GM18520 (cell line): ENCODE data around the gene IFIT1B.
"Not testable (repeated sequence)": the region's sequence is repeated elsewhere in the genome, so short reads cannot be mapped to it uniquely, and the experiment has no call there.

ENCODE experiments used
- ATAC-seq: cut with Tn5 transposase; IDR thresholded peaks from one replicate; pipeline ENCODE4 v1.9.1; 2021; ENCODE audit not compliant: unreplicated experiment

The IFIT1B gene

DNA sequence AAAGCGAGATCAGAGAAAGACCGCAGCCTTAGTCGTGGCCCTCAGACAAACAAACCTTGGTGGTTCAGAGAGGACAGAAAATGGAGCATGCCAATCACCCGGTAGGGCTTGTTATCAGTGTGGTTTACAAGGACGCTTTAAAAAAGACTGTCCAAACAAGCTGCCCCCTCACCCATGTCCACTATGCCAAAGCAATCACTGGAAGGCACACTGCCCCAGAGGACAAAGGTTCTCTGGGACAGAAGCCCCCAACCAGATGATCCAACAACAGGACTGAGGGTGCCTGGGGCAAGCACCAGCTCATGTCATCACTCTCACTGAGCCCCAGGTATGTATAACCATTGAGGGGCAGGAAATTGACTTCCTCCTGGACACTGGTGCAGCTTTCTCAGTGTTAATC is 31.4 kb downstream of the IFIT1B start:
- ATAC-seq = not testable (repeated sequence)

DNA sequence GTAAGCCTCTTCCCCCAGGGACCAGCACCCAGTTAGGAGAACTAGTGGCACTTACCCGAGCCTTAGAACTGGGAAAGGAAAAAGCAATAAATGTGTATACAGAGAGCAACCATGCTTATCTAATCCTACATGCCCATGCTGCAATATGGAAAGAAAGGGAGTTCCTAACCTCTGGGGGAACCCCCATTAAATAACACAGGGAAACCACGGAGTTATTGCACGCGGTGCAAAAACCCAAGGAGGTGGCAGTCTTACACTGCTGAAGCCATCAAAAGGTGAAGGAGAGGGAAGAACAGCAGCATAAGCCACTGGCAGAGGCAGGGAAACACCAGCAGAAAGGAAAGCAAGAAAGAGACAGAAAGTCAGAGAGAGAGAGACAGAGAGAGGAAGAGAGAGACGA is 32.7 kb downstream of the IFIT1B start:
- not testable (repeated sequence) for ATAC-seq

DNA sequence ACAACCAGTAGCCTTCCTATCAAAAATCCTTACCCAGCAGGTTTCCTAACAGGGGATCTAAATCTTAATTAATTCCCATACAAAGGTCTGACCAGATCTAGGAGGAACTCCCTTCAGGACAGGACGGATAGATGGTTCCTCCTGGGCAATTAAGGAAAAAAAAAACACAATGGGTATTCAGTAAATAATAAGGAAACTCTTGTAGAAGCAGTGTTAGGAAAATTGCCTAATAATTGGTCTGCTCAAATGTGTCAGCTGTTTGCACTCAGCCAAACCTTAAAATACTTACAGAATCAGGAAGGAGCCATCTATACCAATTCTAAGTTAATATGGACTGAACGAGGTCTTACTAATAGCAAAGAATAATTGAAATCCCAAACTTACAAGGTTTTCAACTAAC is 33.3 kb downstream of the IFIT1B start:
- ATAC-seq = not testable (repeated sequence)

DNA sequence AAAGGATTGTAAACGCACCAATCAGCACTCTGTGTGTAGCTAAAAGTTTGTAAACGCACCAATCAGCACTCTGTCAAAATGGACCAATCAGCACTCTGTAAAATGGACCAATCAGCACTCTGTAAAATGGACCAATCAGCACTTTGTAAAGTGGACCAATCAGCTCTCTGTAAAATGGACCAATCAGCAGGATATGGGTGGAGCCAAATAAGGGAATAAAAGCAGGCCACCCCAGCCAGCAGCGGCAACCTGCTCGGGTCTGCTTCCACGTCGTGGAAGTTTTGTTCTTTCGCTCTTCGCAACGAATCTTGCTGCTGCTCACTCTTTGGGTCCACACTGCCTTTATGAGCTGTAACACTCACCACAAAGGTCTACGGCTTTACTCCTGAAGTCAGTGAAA is 34.4 kb downstream of the IFIT1B start:
- not testable (repeated sequence) for ATAC-seq

DNA sequence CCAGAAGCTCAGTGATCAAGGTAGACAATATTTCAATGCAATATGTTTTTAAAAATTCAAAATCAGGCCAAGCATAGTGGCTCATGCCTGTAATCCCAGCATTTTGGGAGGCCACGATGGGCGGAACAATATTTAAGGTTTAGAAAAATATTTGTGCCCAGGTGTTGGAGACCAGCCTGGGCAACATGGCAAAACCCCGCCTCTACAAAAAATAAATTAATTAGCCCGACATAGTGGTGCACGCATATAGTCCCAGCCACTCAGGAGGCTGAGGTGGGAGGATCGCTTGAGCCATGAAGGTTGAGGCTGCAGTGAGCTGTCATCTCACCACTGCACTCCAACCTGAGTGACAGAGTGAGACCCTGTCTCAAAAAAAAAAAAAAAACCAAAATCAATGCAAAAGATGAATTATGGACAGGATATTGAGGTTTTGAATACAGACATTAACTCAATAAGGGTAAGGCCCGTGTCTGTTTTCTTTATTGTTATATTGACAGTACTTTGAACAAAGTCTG is 35.6 kb downstream of the IFIT1B start:
- ATAC-seq = no peak

DNA sequence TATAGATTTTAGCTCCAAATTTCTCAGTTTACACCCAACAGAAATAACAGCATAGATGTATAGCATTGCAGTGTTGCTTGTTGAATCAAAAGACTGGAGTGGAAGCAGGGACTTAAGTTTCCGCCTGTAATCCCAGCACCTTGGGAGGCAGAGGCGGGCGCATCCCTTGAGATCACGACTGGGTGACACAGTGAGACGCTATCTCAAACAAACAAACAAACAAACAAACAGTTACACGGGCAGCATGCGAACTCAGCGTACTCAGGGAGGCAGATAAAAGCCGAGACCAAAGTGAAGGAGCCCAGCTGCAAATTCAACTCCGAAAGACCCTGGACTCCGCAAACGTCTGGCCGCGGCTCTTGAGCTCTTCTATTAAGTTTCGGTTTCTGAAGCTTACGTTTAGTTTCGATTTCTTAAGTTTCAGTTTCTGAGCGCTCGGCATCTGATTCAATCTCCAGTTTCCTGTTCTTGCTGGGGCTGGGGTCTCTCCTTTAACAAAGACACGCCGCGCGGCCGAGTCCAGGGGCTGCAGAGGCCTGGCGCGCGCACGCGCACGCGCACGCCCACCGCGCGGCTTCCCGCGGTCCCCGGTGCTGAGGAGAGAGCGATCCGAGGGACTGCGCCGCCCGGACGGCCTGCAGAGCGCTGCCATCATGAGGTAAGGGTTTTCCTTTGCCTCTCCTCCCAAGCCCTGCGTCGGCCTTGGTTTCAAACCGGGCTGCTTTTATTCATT is 36.5 kb downstream of the IFIT1B start, which contains the start of gene IFIT5:
Gene IFIT5 (plus strand): TSS at position 423 of the 733 bp plus-strand sequence. CDS start 231 bp downstream, at position 654.
- peak; percentile 55 for ATAC-seq

DNA sequence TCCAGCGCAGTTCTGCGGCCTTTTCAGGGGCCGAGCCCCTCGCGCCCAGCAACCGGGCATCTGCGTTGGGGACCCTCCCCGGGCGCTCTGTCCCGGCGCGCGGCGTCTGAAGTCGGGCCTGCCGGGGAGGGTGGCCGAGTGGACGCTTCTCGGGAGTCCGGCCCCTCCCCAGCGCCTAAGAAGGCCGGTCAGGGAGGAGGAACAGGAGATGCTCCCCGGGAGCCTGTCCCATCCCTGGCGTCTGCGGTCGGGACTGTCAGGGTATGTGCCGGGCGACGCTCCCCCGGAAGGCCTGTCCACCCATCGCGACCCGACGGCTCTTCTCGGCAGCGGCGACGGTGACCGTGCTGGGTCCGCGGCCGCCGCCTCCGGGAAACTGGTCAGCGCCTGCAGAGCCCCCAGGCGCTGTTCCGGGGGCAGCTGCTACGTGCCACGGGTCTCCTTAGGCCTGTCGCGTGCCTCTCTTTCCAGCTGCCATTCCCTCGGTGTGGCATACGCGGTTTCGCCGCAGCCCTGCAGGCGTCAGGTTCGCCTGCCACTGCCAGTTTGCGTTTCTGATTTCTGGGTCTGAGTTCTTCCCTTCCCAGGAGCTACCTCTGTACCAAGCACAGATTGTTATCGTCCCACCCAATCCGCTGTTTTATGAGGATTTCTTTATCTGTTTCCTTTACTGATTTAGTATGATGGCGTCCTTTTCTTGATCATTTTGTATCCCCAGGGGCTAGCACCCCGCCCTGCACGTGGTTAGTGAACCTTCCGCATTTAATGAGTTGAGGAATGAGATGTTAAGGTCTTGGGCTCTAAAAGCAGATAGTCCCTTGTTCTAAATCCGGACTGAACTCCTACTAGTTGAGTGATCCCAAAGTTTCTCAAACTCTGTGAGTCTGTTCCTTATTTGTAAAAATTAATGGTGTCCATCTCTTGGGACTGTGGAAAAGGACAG is 37.3 kb downstream of the IFIT1B start:
- peak; percentile 17 for ATAC-seq

DNA sequence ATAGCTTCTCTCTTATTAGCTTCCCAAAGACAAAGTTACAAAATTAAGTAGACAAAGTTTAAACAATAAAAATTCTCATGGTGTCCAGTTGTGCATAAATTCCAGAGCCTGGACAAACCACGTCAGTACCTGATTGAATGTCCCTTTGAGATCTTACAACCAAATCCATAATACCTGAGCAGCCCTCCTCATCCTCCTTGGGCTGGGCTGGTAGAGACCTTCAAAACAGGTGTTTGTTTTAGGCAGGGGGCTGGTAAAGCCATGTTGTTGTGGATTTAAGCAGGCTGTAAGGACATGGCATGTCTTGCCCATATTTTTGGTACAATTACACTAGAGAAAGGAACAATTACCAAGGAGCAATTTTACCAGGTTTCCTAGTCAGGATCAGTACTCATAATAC is 38.6 kb downstream of the IFIT1B start:
- ATAC-seq = no peak

DNA sequence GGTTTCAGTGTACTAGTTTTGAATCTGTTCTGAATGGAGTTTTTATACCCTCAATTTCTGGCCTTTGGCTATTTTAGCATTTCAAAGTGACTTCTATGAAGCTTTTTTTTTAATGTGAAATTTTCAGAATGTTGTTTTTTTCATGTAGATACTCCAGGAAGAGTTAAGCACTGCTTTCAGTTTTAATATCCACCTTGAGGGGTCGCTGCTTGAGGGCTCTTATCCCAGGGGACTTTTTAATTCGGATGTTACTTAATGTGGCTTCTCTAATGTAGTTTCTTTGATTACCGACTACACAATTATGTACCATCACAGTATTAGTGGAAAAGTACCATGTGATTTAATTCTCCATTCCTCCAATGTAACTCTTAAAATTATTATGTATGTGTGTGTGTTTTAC is 41.7 kb downstream of the IFIT1B start:
- ATAC-seq = no peak

DNA sequence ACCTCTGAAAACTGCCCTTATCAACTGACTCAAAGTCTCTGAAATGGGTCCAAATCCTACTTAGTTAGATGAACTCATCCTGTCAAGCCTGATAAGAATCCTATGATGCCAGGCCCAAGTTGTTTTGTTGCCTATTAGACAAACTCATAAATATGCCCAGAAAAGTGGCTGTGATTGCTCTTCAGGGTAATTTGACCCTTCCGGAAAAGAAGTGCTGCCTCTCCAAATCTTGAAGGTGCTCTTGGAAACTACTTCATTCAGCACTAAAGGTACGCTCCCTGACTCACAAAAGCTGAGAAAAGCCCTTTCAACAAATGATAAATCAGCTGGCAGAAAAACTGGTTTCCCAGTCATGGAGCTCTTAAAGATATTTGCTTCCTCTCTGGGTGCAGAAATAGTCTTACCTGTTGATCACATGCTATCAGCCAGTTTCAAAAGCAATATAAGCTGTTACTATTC is 43.2 kb downstream of the IFIT1B start:
- no peak for ATAC-seq

DNA sequence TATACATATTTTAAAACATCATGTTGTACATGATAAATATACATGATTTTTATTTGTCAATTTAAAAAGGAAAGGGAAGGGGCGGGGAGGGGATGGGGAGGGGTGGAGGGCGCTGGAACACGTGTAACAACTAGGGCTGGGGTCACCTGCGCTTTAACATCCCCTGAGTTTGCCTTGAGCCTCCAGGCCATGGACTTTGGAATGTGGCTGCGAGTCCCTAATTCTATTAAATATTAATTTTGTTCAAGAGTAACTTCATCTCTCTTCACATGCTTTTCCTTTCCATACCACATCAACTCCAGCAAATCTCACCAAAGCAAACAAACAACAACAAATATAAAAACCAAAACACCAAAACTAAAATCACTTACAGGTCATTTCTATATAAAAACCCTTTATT is 47.1 kb downstream of the IFIT1B start:
- ATAC-seq = no peak

DNA sequence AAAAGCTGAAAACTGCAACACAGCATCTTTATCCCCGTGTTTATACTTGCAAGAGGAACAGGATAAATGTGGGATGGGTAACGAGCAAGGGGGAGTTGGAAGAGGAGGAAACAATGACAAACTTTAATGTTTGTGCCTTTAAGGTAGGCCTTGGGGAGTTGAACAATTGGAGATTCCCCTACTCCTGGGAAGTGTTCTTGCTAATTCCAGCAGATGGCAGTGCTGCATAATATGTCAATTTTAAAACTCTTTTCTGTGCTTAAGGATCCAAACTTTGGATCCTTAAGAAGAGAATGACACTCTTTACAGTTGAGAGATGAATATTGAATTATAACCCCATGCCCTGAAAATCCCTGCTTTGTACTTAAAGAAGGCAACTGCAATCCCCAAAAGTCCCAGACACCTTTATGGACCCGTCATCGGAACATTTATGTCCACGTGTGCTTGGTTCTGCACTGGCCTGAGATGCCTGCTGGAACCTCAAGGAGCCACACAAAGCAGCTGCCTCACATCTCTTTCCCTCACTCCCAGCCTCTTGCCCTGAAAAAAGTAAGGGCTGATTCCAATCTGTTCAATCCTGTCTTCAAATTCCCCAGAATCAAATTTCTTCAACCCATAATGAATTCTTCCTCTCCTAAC is 48.5 kb downstream of the IFIT1B start:
- ATAC-seq = no peak

DNA sequence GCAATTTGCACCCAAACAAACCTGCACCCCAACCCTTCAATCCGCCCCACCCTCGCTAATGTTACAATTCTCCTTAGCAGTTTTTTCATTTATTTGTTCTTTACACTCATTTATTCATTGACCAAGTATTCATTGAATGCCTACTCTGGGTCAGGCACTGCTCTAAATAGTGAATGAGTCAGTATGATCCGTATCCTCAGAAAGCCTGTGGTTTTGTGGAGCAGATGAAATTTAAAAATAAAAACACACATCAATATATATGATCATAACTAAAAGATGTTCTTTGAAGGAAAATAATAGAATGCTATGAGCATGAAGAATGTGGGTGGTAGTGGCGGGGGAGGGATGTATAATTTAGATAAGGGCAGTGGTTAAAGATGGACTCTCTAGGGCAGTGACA is 49.8 kb downstream of the IFIT1B start:
- ATAC-seq = no peak

DNA sequence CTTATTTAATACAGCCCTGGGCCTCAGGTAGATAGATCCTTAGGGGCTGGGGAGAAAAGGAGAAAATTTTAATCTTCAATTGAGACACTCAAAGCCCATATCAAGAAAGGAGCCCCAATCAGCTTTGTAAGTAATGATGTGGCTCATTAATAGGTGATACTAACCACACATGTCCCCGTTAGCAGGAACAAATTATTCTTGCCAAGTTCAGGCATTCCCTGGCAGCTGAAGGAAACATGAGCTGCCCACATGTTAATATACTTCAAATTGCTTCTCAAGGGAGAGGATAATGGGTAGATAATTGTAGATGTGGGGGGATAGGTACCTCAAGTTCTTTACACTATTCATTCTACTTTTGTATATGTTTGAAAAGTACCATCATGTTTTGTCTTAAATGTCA is 51.0 kb downstream of the IFIT1B start:
- no peak for ATAC-seq

DNA sequence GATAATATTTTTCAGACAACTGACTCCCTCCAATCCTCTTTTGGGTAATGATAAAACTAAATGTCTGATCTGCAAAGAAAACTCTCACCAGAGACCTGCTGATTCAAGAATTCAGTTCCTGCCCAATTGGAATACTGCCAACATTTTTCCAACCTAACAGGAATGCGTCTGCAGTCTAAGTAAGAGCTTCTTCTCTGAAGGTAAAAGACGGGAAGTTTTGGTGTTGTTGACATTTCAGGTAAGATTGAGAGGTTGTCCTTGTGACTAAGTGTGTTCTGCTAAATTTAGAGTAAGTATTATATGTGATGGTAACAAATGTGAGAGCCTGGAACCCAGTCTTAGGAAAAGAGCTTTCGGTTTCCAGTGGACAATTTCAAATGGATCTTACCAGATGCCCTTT is 54.1 kb downstream of the IFIT1B start:
- ATAC-seq = no peak
